Ammon's horn (tissue), 1 donor: Measurements from ENCODE around the gene ABTB2.

Experiments
- DNase-seq: peaks from one replicate; pipeline ENCODE4 v3.0.0-alpha.2; 2016; ENCODE audit warnings: low spot score

The ABTB2 gene

DNA sequence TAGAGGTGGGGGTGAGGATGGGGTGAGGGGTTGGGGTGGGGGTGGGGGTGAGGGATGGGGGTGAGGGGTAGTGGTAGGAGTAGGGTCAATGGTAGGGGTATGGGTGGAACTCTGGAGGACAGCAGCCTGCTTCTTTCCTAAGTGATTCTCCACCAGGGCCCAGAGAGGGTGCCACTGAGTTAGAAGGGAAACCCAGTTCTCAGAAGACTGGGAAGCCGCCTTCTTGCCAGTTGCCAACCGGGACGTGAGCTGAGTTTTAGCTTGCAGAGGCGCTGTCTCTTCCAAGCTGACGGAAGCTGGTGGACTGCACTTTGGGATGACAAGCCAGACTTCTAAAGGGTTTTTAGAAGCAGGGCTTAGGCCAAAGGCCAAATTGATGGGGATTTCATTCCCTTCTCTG is 148.0 kb downstream of the ABTB2 start:
- no peak for DNase-seq

DNA sequence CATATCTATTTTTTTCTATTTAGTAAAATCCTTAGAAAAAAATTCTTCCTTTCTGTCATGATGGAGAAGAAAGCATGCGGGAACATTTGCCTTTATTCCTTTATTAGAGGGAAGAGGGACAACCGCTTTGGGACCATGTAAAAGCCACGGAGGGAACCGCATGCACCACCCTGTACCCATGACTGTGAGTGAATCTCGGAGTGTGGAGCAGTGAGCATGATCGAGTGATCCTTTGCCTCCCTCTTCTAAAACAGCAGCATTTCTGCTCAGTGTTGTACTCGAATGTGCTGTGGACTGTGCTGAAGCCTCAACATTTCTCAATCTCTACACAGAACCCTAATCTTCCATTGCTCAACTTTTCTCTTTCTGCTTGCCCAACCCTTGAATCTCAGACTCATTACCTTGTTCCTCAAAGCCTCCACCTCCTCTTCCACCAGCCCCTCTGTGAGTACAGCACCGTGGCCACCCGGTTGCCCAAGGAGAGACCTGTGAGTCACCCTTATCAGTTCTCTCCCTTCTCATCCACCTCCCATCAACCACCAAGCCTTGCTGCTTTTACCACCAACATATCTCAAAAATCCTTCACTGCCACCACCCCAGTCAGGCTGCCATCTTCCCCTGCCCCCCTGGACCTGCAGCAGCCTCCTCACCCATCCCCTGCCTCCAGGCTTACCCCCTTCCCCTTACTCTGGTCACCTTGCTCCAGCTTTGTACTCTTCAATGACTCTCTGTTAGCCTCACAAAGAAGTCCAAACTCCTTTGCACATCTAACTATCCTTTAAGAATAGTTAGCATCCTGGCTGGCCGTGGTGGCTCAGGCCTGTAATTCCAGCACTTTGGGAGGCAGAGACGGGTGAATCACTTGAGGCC is 149.3 kb downstream of the ABTB2 start:
- DNase-seq: no peak

GRCh38 chr11:34207487-34208180 is 150.2 kb downstream of the ABTB2 start:
- DNase-seq: no peak

DNA sequence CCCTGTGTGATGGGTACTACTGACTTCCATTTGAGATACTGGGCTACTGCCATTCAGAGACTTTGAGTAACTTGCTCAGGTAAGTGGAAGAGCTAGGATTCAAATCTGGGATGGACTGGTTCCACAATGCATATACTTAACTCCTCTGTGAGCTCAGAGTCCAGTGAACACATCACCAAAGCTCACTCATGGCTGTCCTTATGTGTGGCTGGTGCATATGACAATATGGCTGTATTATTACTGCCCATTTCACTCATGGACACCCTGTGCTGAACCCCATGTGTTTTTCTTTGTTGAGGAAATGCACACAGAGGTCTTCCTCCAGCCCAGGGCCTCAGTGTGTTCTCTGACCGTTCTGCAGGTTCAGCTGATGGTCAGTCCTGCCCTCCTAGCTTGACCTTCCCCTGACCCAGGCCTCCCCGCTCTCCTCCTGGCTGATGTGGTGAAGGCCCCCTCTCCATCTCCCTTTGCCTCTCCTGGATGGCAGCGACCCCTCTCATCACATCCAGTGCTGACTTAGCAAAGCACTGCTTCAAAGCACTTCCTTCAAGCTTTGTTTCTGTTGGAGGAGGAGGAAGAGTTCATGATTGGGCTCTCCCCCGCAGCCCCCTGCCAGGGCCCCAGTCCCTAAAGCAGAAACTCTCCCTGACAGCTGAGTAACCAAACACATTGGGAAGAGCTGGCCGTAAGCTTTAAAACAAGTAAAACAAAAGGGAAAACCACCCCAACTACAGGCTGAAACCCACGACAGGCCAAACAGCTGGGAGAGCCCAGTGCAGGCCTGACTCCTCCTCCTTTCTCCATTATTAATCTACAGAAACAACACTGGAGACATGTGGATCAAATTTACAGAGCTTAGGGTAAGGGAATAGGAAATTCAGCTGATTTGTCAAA is 151.2 kb downstream of the ABTB2 start:
- DNase-seq: no peak

DNA sequence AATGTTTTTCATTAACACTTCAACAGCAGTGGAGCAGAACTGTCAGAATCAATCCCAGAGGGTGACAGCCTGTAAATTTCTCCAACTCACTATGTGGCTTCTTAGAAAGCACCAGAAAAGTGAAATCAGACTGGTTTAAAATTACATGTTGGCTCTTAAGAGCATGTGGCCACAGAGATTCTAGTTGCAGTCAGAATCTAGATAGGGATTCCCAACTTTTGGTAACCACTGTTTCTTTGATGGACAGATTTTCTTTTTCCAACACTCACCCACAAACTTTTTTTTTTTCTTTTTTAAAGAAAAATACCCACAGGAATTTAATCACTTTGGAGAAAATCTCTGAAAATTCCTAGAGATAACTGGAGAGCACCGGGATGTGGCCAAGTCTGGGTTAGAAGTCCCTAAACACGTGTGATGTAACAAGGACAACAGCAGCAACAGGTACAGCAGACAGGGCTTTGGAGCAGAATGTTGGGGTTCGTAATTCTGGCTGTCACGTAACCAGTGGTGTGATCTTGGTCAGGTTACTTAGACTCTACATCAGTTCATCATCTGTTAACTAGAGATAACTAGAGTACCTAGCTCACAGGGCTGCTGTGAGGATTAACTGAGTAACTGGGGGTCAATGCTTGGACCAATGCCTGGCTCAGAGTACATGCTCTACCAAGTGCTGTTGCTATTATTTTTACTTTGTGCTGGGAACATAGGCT is 152.3 kb downstream of the ABTB2 start:
- no peak for DNase-seq

- no peak for DNase-seq
These were observed 153.2 kb downstream of the ABTB2 start for GRCh38 chr11:34204396-34205279.

- DNase-seq: no peak
These were observed 154.4 kb downstream of the ABTB2 start for GRCh38 chr11:34203377-34203871.

GRCh38 chr11:34201129-34201528 is 156.7 kb downstream of the ABTB2 start:
- no peak for DNase-seq

- DNase-seq: no peak
These were observed 158.3 kb downstream of the ABTB2 start for GRCh38 chr11:34199525-34199924.

DNA sequence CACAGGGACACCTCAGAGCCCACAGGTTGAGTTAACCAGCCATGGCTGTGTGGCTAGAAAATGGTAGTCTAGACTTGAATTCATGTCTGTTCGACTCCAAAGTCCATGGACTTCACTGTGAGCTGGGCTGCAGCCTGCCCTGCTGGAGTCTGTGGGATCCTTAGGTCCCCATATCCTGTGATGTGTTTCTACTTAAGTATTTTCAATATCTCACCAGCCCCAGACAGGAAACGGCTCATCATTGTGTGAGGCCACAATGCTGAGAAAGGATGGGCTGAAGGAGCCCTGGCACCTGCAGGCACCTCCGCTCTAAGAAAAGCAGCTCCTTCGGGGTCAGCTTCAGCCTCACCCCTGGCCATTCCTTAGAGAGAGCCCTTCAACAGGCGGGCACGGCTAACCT is 159.3 kb downstream of the ABTB2 start:
- no peak for DNase-seq

- DNase-seq: no peak
These were observed 160.6 kb downstream of the ABTB2 start for GRCh38 chr11:34197256-34197655.

- DNase-seq: no peak
These were observed 163.1 kb downstream of the ABTB2 start for GRCh38 chr11:34194576-34195335.

GRCh38 chr11:34192481-34193401 is 165.1 kb downstream of the ABTB2 start:
- peak; percentile 63 for DNase-seq

- DNase-seq: peak; percentile 42
These were observed 166.2 kb downstream of the ABTB2 start for GRCh38 chr11:34191578-34191977.

GRCh38 chr11:34190192-34191139 is 167.3 kb downstream of the ABTB2 start:
- DNase-seq: no peak

GRCh38 chr11:34189191-34189590 is 168.6 kb downstream of the ABTB2 start:
- no peak for DNase-seq

DNA sequence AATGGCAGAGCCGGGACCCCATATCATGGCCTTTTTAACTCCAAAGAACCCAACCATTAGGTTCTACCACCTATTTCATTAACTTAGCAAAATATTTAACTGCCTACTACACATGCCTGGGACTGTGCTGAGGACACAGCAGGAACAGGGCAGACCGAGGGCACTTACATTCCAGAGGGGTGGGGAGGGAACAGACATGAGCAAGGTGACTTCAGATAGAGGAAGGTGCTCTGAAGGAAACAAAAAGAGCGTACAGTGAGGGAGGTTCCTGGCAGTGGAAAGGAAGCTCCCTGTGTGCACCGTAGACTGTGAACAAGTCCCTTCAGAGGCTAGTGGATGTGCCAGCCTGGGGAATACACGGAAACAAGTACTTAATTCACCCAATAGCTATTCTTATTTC is 169.6 kb downstream of the ABTB2 start:
- DNase-seq: no peak
